Mesenchymal stem cell (in vitro differentiated cells and primary cell): ENCODE results near the gene KLF15. TPM values are rescaled to one million over a fixed set of nuclear protein-coding genes. Genes with fewer than 3 reads are reported as not detected.
A peak's percentile ranks its signal among the peaks of the same experiment; 100 is the strongest.

Experiments used
- DNase-seq: peaks from one replicate; pipeline ENCODE4 v3.0.0-alpha.2; 2013
- H2AFZ ChIP-seq: one replicate; pipeline ENCODE4 v1.6.1; 2013; ENCODE audit warnings: low read depth, mild to moderate bottlenecking, control low read depth, inconsistent platforms, low read length, moderate library complexity
- H2AK5ac ChIP-seq: 2 replicates; pipeline ENCODE4 v1.6.1; 2013; ENCODE audit warnings: low read length, moderate library complexity, mild to moderate bottlenecking, inconsistent platforms; ENCODE audit not compliant: severe bottlenecking
- H2BK120ac ChIP-seq: one replicate; pipeline ENCODE4 v1.6.1; 2013; ENCODE audit warnings: low read depth, mild to moderate bottlenecking, inconsistent platforms, low read length, moderate library complexity
- H2BK12ac ChIP-seq, 2 experiments: one replicate each; pipeline ENCODE4 v1.6.1; 2013; ENCODE audit warnings: inconsistent platforms in 2 of 2, low read length in 2 of 2, mild to moderate bottlenecking in 2 of 2, moderate library complexity in 2 of 2, control low read depth in 1 of 2
- H2BK15ac ChIP-seq: one replicate; pipeline ENCODE4 v1.6.1; 2013; ENCODE audit warnings: mild to moderate bottlenecking, low read depth, inconsistent platforms; ENCODE audit not compliant: poor library complexity, severe bottlenecking
- H2BK5ac ChIP-seq: 2 replicates; pipeline ENCODE4 v1.6.1; 2013; ENCODE audit warnings: low read depth, mild to moderate bottlenecking, low read length, control low read depth, inconsistent platforms; ENCODE audit not compliant: poor library complexity, severe bottlenecking
- H3K14ac ChIP-seq, 2 experiments: one replicate each; pipeline ENCODE4 v1.6.1; 2013; ENCODE audit warnings: inconsistent platforms in 2 of 2, low read length in 2 of 2, control low read depth in 1 of 2, mild to moderate bottlenecking in 1 of 2, moderate library complexity in 1 of 2
- H3K18ac ChIP-seq, 2 experiments: one replicate each; pipeline ENCODE4 v1.6.1; 2013; ENCODE audit warnings: inconsistent platforms in 2 of 2, low read length in 2 of 2, control low read depth in 1 of 2, low read depth in 1 of 2, mild to moderate bottlenecking in 1 of 2
- H3K23ac ChIP-seq, 2 experiments: one replicate each; pipeline ENCODE4 v1.6.1; 2013; ENCODE audit warnings: inconsistent platforms in 2 of 2, low read length in 2 of 2, mild to moderate bottlenecking in 2 of 2, moderate library complexity in 2 of 2, control low read depth in 1 of 2
- H3K27ac ChIP-seq: 2 replicates; pipeline ENCODE4 v1.5.1; 2013; ENCODE audit warnings: mild to moderate bottlenecking, moderate library complexity, low read length, control low read depth, inconsistent platforms; ENCODE audit not compliant: poor library complexity, severe bottlenecking
- H3K27me3 ChIP-seq, 2 experiments: 2 replicates each; pipeline versions ENCODE4 v1.6.1 to v1.7.0; 2013; ENCODE audit warnings: low read length in 2 of 2, mild to moderate bottlenecking in 2 of 2, moderate library complexity in 2 of 2, control low read depth in 1 of 2, inconsistent platforms in 1 of 2; ENCODE audit not compliant: control insufficient read depth in 1 of 2, insufficient read depth in 1 of 2
- H3K36me3 ChIP-seq, 2 experiments: 2 replicates each; pipeline versions ENCODE4 v1.6.1 to v1.7.0; 2013; ENCODE audit warnings: low read length in 2 of 2, control low read depth in 1 of 2, inconsistent platforms in 1 of 2, low read depth in 1 of 2, mild to moderate bottlenecking in 1 of 2; ENCODE audit not compliant: insufficient read depth in 2 of 2, control insufficient read depth in 1 of 2
- H3K4ac ChIP-seq, 2 experiments: one replicate each; pipeline ENCODE4 v1.6.1; 2013; ENCODE audit warnings: inconsistent platforms in 2 of 2, low read length in 2 of 2, mild to moderate bottlenecking in 2 of 2, moderate library complexity in 2 of 2, control low read depth in 1 of 2, low read depth in 1 of 2
- H3K4me1 ChIP-seq: 2 replicates; pipeline ENCODE4 v1.6.1; 2013; ENCODE audit warnings: low read depth, low read length, control low read depth; ENCODE audit not compliant: control insufficient read depth, insufficient read depth
- H3K4me2 ChIP-seq: 2 replicates; pipeline ENCODE4 v1.6.1; 2013; ENCODE audit warnings: low read length, mild to moderate bottlenecking, inconsistent platforms; ENCODE audit not compliant: poor library complexity, severe bottlenecking
- H3K4me3 ChIP-seq, 2 experiments: 2 replicates each; pipeline versions ENCODE4 v1.5.1 to v1.7.0; 2013; ENCODE audit warnings: low read length in 2 of 2, mild to moderate bottlenecking in 2 of 2, control low read depth in 1 of 2, low read depth in 1 of 2; ENCODE audit not compliant: insufficient read depth in 1 of 2
- H3K79me1 ChIP-seq: replicated peaks from 2 replicates; pipeline ENCODE4 v1.6.1; 2013; ENCODE audit warnings: mild to moderate bottlenecking, control low read depth, low read length, inconsistent platforms; ENCODE audit not compliant: poor library complexity, severe bottlenecking
- H3K9ac ChIP-seq: 2 replicates; pipeline ENCODE4 v1.7.0; 2013; ENCODE audit warnings: mild to moderate bottlenecking, low read length, moderate library complexity
- H3K9me3 ChIP-seq: 2 replicates; pipeline ENCODE4 v1.7.0; 2013; ENCODE audit warnings: mild to moderate bottlenecking, low read length; ENCODE audit not compliant: control insufficient read depth
- H4K8ac ChIP-seq: one replicate; pipeline ENCODE4 v1.6.1; 2013; ENCODE audit warnings: inconsistent platforms, mild to moderate bottlenecking, low read length, moderate library complexity
- H4K91ac ChIP-seq: one replicate; pipeline ENCODE4 v1.6.1; 2013; ENCODE audit warnings: mild to moderate bottlenecking, low read length, inconsistent platforms
- WGBS: methylation state at CpG from one replicate; pipeline ENCODE4 v1.1.7; 2013; ENCODE audit warnings: mixed read lengths; 5-methylcytosine and 5-hydroxymethylcytosine counted together
- polyA plus RNA-seq, 2 experiments: library from polyadenylated mRNA; stranded (reverse); fragments of 200-250 nt; gene quantifications; one replicate each; pipeline ENCODE4 v1.2.3, GENCODE V29; 2013

The KLF15 gene
- polyA plus RNA-seq (2013, experiment 1 of 2) = 0.84 TPM
- polyA plus RNA-seq (2013, experiment 2 of 2) = 0.96 TPM

DNA sequence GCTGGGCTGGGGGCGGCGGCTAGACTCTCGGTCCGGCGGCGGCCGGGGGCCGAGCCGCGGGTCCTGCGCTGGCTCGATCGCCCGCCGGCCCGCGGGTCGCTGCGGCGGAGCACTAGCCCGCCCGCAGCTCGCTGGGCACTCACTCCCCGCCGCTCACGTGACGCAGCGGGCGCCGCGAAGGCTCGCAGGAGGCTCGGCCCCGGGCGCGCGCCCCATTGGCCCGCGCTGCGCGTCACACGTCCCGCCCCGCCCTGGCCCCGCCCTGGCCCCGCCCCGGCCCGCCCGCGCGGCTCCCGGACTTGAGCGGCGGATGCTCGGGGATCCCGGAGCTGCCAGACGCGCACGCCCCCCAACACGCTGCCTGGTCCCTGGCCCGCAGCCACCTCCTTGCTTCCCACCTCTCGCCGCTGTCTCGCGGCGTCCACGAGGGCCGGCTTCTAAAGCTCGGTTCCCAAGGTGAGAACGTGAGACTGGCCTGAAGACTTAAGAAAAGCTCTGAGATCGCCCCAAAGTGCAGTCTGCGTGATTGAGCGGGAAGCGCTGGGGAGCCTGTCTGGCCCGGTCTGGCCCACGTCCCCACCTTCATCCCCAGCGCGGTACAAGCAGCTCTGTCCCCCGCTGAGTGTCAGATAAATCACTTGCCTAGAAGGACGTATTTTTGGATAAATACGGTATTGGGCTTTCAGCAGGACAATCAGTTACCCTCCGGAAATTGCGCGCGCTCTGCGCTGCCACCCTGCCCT, at the start of gene KLF15:
Gene KLF15 (minus strand): TSS at position 114 of the 743 bp plus-strand sequence. CDS start 4,486 bp downstream, outside the sequence.
- H3K27me3 ChIP-seq = peaks cover 48 to 64% of the 10 kb centered on the region in 2 experiments
- peaks cover 10% of the 10 kb centered on the region for H3K9me3 ChIP-seq
- no peak within 1 kb of the TSS for H3K27ac ChIP-seq
- peak within 1 kb of the TSS in 1 of 2 experiments; percentile 78 for H3K14ac ChIP-seq
- H2BK120ac ChIP-seq = no peak within 1 kb of the TSS
- H3K9ac ChIP-seq = peak within 1 kb of the TSS; percentile 79
- H2BK12ac ChIP-seq = peak within 1 kb of the TSS in 1 of 2 experiments; percentile 87
- peak within 1 kb of the TSS; percentile 90 to 96 for H3K23ac ChIP-seq
- peak within 1 kb of the TSS; percentile 98 for H3K4me2 ChIP-seq
- H2AK5ac ChIP-seq = no peak within 1 kb of the TSS
- no peak within 1 kb of the TSS for H2BK5ac ChIP-seq
- H3K79me1 ChIP-seq = no peaks in the 10 kb centered on the region
- H3K18ac ChIP-seq = peak within 1 kb of the TSS; percentile 65 to 95
- H2BK15ac ChIP-seq = peak within 1 kb of the TSS; percentile 90
- DNase-seq = peak; percentile 83
- H3K4ac ChIP-seq = peak within 1 kb of the TSS in 1 of 2 experiments; percentile 76
- peak within 1 kb of the TSS; percentile 83 for H4K8ac ChIP-seq
- peak within 1 kb of the TSS; percentile 58 to 84 for H3K4me3 ChIP-seq
- peak within 1 kb of the TSS; percentile 79 for H2AFZ ChIP-seq
- no peaks in the 10 kb centered on the region for H3K36me3 ChIP-seq
- WGBS = under 1% methylated on average over 49 of the region's 86 CpGs
- peak within 1 kb of the TSS; percentile 88 for H4K91ac ChIP-seq
- peaks cover 24% of the 10 kb centered on the region for H3K4me1 ChIP-seq

DNA sequence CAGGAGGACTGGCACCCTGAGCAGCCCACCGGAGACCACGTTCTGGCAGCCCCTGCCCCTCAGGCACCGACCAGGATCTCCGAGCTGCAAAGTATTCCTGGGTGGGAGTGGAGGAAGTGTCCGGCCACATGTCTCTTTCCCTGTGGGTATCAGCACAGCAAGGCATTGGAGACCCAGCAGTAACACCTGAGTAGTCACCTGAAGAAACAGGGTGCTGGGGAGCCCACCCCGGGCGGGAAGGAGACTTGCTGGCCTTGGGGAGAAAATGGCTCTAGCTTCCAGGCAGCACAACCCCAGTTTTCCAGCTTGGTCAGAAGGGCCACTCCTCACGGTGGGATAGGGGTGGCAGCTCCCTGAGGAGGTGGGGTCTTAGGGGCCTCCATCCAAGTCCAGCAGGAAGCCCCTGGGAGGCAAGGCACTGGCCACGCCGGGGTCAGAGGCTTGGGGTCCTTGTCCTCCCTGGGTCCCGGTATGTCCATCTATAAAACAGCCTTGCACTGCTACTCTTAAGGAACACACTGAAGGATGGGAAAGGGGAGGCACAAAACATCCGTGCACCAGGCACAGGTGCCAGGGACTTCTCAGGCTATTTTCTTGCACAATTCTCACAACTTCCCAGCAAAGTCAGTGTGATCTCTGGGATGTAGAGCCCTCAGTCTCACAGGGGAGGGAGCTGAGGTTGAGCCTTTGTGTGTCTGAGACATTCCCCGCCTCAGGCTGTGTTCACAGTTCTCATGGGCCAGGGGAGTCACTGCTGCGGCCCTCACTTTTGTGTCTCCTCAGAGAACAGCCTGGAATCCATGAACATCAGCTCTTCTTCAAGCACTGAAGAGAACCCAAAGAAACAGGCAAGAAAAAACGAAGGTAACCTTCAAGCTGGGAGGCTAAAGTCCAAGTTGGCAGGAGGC, 49.4 kb upstream of the KLF15 start:
- H3K4ac ChIP-seq = no peak overlapping the region
- no peak overlapping the region for H2BK12ac ChIP-seq
- H3K4me2 ChIP-seq = no peak overlapping the region
- no peak overlapping the region for H3K27ac ChIP-seq
- 86% methylated on average over 12 of the region's 15 CpGs for WGBS
- H2BK5ac ChIP-seq = no peak overlapping the region
- H3K36me3 ChIP-seq = no peaks in the 10 kb centered on the region
- H2AK5ac ChIP-seq = no peak overlapping the region
- no peak overlapping the region for H3K4me3 ChIP-seq
- H2AFZ ChIP-seq = no peak overlapping the region
- peaks cover 3% of the 10 kb centered on the region for H3K4me1 ChIP-seq
- no peak for DNase-seq
- H3K79me1 ChIP-seq = no peaks in the 10 kb centered on the region
- H3K9ac ChIP-seq = no peak overlapping the region
- no peak overlapping the region for H2BK15ac ChIP-seq
- no peak overlapping the region for H2BK120ac ChIP-seq
- no peak overlapping the region for H3K14ac ChIP-seq
- peaks cover 16 to 71% of the 10 kb centered on the region in 2 experiments for H3K27me3 ChIP-seq
- no peak overlapping the region for H3K23ac ChIP-seq
- H3K18ac ChIP-seq = no peak overlapping the region
- no peak overlapping the region for H4K91ac ChIP-seq
- H3K9me3 ChIP-seq = no peaks in the 10 kb centered on the region
- H4K8ac ChIP-seq = no peak overlapping the region

DNA sequence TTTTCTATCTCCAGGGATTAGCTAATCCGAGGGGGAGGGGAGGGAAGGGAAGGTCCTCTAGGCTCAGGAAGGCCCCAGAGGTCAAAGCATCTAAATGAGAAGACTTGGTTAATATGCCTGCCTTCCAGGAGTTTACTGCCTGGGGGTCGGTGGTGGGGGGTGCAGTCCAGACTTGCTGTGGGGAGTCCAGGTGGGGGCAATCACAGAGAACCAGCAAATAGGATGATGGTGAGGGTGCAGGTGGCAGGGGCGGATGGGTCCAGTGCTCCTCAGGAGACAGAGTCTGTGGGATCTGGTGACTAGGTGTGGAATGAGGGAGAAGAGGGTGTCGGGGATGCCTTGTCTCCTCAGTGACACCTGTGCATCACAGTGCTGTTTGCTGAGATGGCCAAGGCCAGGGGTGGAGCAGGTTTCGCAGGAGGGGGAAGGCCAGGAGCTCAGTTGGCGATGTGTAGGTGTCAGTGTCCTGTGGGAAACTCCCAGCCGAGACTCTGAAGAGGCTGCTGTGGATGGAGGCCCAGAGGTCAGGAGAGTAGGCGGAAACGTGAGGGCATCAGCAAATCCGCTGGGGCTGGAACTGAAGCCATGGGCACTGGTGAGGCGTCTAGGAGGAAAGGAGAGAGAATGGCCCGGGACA, 45.6 kb upstream of the KLF15 start:
- Histone ChIP-seq H3K9ac (no peak overlapping the region), H3K23ac (no peak overlapping the region), H2BK12ac (no peak overlapping the region), H3K79me1 (no peaks in the 10 kb centered on the region), H3K4ac (no peak overlapping the region), H2BK5ac (no peak overlapping the region), H4K8ac (no peak overlapping the region), H3K4me3 (no peak overlapping the region), H2BK120ac (no peak overlapping the region), H3K14ac (peak overlapping the region in 1 of 2 experiments; percentile 50), H3K4me1 (peaks cover 3% of the 10 kb centered on the region), H3K27ac (no peak overlapping the region), H3K27me3 (peaks cover 8 to 45% of the 10 kb centered on the region in 2 experiments), H2BK15ac (no peak overlapping the region), H4K91ac (no peak overlapping the region), H3K4me2 (no peak overlapping the region), H2AK5ac (no peak overlapping the region), H2AFZ (no peak overlapping the region), H3K9me3 (no peaks in the 10 kb centered on the region), H3K36me3 (no peaks in the 10 kb centered on the region), H3K18ac (no peak overlapping the region)
- WGBS = 90% methylated on average over 11 of the region's 12 CpGs
- no peak for DNase-seq
